Dendritic cell treated with granulocyte-macrophage colony-stimulating factor and Interleukin-4, amounts not matched to agents 40 ng/mL and 50 ng/mL, for 4 days (primary cell): ENCODE data around the gene ZNF740.

ENCODE experiments used
- H3K27ac Mint-ChIP-seq: one replicate; pipeline ENCODE4 v1.8.0; 2022; ENCODE audit warnings: mild to moderate bottlenecking, mixed read lengths
- H3K27me3 Mint-ChIP-seq: one replicate; pipeline ENCODE4 v1.8.0; 2022; ENCODE audit warnings: mild to moderate bottlenecking, mixed read lengths
- H3K36me3 Mint-ChIP-seq: one replicate; pipeline ENCODE4 v1.8.0; 2022; ENCODE audit warnings: low read depth, mixed read lengths
- H3K4me1 Mint-ChIP-seq: one replicate; pipeline ENCODE4 v1.8.0; 2022; ENCODE audit warnings: low read depth, mixed read lengths
- H3K4me3 Mint-ChIP-seq: one replicate; pipeline ENCODE4 v1.8.0; 2022; ENCODE audit warnings: mild to moderate bottlenecking, moderate library complexity, mixed read lengths
- H3K9me3 Mint-ChIP-seq: one replicate; pipeline ENCODE4 v1.8.0; 2022; ENCODE audit warnings: mixed read lengths
- intact Hi-C: fragments of 100-400 bp; cut with micrococcal nuclease; formaldehyde crosslinking; loops from one replicate; pipeline ENCODE4 v1.15.0; 2022

ZNF740 gene

DNA sequence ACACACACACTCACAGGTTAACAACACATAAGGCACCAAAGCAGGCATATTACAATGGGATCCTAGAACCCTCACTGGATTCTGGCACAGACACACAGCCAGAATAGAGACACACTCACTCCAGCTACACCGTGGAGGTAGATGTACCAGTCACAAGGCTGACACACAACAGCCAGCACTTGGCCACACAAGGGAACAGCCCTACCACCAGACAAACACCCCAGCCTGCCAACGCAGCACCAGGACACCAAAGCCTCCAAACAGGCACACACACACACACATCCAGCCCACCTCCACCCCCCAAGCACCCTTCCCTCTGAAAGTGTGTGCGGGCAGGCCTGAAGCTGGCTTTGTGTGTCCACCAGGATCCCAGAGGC is 37.4 kb downstream of the ZNF740 start:
- intact Hi-C loops: no loop called here
- H3K4me3 Mint-ChIP-seq: peak overlapping the region; percentile 69
- peaks cover 3% of the 10 kb centered on the region for H3K27me3 Mint-ChIP-seq
- peak overlapping the region; percentile 96 for H3K27ac Mint-ChIP-seq
- H3K9me3 Mint-ChIP-seq: no peaks in the 10 kb centered on the region
- peaks cover 52% of the 10 kb centered on the region for H3K36me3 Mint-ChIP-seq
- H3K4me1 Mint-ChIP-seq: peaks cover 91% of the 10 kb centered on the region

DNA sequence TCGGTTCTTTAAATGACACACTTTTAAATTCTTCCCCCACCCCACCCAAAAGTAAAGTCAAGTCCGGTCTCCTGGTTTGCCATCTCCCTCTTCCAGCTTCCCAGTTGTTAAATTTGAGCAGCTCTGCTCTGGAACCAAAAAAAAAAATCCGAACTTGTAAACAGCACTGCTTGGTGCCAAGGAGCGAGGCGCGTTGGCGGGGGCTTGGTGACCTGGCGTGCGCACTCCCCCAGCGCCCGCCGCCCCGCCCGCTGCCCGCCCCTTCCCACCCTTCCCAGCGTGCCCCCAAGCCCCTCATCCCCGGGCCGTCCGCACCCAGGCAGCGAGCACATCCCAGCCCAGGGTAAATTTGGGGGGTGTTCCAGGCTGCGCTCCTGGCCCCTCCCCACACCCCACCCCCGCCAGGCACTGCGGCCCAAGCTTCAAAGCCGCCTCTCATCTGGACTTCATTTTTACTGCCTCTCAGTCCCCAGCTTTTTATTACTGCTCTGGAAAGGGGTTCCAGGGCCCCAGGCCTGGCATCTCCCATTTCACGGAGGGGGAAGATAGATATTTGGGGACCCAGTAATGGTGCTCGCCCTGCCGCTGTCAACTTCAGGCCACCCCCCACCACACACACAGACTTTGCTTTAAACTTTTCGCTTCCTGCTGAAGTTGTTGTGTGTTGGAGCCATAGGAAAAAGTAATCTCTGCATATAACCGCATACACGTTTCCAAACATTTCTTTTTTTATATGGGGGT is 38.2 kb downstream of the ZNF740 start:
- Mint-ChIP-seq H3K9me3 (no peaks in the 10 kb centered on the region), H3K4me1 (peaks cover 91% of the 10 kb centered on the region), H3K27ac (peak overlapping the region; percentile 96), H3K4me3 (peak overlapping the region; percentile 87), H3K27me3 (peaks cover 6% of the 10 kb centered on the region), H3K36me3 (peaks cover 44% of the 10 kb centered on the region)
- intact Hi-C loops: no loop called here

DNA sequence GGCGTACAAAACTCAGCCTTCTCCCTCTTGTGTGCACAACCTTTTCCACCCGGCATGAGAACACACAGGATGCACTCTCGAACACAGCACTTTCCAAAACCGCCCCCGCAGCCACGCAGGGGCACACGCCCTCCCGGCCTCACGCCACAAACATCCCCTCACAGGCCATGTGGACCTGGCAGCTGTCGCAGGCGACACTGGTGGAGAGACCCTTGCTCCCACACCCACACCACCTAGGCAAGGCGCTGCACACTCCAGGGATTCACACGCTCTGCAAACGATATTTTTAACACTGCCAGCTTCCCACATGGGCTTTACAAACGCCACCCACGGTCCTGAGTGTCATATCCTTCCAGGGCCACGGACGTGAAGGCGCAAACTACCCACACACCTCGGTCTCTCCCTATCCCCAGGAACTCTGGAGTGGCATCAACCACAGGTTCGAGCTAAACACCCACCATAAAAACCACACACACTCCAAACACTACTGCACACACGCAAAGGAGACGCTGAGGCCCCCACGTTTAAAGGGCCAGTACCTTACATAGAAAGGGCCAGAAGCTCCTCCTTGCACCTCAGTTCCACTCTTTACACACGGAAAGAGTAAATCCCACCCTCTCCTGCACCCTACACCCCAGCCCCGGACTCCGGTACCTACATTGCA is 38.9 kb downstream of the ZNF740 start:
- H3K4me3 Mint-ChIP-seq: peak overlapping the region; percentile 87
- intact Hi-C loops: no loop called here
- peaks cover 8% of the 10 kb centered on the region for H3K27me3 Mint-ChIP-seq
- peaks cover 91% of the 10 kb centered on the region for H3K4me1 Mint-ChIP-seq
- H3K36me3 Mint-ChIP-seq: peaks cover 37% of the 10 kb centered on the region
- H3K27ac Mint-ChIP-seq: peak overlapping the region; percentile 96
- no peaks in the 10 kb centered on the region for H3K9me3 Mint-ChIP-seq

DNA sequence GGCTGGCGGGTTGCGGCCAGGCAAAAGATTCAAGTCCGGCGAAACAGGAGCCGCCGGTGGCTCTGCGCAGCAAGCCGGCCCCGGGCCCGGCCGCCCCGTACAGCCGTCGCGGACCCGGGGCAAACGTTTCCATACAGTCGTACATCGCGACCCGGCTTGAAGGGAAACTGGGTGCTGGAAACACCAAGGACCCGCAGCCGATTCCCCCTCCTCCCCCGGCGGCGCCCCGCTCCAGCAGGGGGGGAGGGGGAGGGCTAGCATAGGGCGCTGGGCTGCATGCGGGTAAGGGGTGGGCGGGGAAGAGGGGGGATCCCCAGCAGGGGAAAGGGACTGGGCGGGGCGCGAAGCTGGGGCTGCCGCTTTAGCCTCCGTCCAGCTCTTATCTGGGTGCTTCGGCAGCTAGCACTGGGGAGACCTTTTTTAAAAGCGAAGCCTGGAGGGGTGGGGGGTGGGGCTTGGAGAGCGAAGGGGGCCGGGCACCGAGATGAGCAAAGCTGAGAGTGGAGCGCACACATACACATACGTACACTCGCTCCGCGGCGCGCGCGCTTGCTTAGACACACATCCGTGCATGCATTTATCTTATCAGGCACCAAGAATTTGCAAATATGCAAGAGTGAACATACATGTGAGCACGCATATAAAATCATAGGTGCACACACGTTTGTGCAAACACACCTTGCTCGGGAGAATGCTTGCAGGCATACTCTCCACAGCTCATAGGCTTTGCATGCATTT is 39.6 kb downstream of the ZNF740 start:
- Mint-ChIP-seq H3K9me3 (no peaks in the 10 kb centered on the region), H3K27ac (peak overlapping the region; percentile 96), H3K27me3 (peaks cover 11% of the 10 kb centered on the region), H3K4me1 (peaks cover 91% of the 10 kb centered on the region), H3K36me3 (peaks cover 30% of the 10 kb centered on the region), H3K4me3 (peak overlapping the region; percentile 87)
- intact Hi-C loops: loop anchor here (2.0 kb wide), 3 partner anchors 33 to 79 kb away; partner anchors contain the start of genes ESPL1 and MYG1

DNA sequence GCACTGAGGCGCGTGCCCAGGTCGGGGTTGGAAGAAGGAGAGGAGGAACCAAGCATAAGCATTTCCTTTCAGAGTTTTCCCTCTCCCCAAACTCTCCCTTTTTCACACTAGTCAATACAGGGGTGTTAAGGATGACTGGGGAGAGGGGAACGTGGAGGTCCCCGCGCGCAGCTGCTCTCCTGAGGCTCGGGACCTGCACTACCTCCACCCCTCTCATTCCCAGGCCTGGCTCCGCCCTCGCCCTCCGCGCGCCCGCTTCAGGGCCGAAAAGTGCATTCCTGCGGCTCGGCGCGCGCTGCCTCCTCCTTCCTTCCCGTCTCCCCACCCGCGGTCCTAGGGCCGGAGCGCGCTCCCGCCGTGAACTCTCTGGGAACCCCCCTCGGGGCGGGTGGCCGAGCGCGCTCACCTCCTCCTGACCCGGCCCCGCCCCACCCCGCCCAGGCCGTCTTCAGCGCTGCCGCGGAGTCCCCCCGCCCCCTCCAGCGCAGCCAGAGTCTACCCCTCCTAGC is 40.2 kb downstream of the ZNF740 start:
- H3K27ac Mint-ChIP-seq: peak overlapping the region; percentile 96
- H3K36me3 Mint-ChIP-seq: peaks cover 24% of the 10 kb centered on the region
- peaks cover 17% of the 10 kb centered on the region for H3K27me3 Mint-ChIP-seq
- H3K9me3 Mint-ChIP-seq: no peaks in the 10 kb centered on the region
- H3K4me3 Mint-ChIP-seq: peak overlapping the region; percentile 87
- H3K4me1 Mint-ChIP-seq: peaks cover 91% of the 10 kb centered on the region
- intact Hi-C loops: loop anchor here (2.0 kb wide), 3 partner anchors 32 to 78 kb away; partner anchors contain the start of genes ESPL1 and MYG1

DNA sequence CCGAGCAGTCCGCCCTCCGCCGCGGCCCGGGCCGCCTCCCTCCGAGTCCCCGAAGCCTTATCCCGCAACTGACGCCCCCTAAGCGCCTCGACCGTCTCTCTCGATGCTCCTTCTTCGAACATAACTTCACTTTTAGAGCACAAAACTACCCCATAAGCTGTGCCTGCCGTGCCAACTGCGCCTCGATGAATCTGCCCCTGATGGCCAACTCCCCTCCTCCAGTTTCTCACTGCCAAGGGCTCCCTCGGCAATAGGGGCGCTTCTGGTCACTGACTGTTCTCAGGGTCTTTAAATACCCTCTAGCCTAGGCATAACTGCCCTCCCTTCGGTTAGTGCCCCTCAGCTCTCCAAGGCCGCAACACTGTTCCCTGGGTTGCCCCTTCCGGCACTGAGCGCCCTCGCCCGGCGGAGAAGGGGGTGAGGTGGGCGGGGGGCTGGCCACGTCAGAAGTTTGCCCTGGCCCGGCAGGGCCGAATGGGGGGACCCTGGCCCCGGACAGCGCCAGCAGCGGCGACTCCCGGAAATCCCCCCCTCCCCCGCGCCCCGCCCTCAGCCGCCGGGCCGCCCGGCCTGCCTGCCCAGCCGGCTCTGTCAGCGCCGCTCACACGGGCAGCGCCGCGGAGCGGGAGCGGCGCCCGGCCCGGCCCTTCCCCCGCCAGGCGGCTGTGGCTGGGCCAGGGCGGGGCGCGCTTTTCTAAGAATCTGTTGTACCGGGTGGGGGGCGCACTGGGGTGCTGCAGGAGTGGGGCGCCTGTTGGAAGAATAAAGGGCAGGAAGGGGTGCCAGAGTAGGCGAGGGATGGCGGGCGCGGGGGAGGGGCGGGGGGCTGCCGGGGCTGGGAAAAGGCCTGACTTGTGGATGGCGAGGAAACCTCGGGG is 40.9 kb downstream of the ZNF740 start:
- intact Hi-C loops: loop anchor here (2.0 kb wide), 3 partner anchors 31 to 77 kb away; partner anchors contain the start of genes ESPL1 and MYG1
- Mint-ChIP-seq H3K27me3 (peaks cover 19% of the 10 kb centered on the region), H3K36me3 (peaks cover 18% of the 10 kb centered on the region), H3K9me3 (no peaks in the 10 kb centered on the region), H3K27ac (peak overlapping the region; percentile 96), H3K4me1 (peaks cover 88% of the 10 kb centered on the region), H3K4me3 (peak overlapping the region; percentile 87)

DNA sequence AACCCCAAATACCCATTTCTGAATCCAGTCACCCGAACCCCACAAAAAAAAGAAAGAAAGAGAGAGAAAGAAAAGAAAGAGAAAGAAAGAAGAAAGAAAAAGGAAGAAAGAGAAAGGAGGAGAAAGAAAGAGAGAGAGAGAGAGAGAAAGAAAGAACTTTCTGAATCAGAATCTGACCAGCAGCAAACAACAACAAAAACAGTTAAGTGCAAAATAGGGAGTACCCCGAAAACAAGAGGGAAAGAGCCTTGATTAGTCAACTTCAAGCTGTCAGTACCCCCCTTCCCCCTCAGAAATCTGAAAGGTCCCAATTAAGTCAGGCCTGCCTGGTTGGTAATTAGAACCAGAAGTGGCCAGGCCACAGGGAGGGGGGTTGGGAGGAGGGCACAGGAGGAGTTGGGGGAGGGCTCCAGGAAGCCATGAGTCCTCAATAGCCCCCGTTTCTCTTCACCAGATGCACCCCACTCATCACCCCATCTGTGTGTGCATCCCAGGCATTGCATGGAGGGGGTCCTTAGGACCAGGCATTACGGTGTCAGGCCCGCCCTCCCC is 41.7 kb downstream of the ZNF740 start:
- Mint-ChIP-seq H3K36me3 (peaks cover 10% of the 10 kb centered on the region), H3K9me3 (no peaks in the 10 kb centered on the region), H3K4me1 (peaks cover 85% of the 10 kb centered on the region), H3K27me3 (peaks cover 24% of the 10 kb centered on the region), H3K27ac (peak overlapping the region; percentile 96), H3K4me3 (peak overlapping the region; percentile 54)
- intact Hi-C loops: no loop called here

DNA sequence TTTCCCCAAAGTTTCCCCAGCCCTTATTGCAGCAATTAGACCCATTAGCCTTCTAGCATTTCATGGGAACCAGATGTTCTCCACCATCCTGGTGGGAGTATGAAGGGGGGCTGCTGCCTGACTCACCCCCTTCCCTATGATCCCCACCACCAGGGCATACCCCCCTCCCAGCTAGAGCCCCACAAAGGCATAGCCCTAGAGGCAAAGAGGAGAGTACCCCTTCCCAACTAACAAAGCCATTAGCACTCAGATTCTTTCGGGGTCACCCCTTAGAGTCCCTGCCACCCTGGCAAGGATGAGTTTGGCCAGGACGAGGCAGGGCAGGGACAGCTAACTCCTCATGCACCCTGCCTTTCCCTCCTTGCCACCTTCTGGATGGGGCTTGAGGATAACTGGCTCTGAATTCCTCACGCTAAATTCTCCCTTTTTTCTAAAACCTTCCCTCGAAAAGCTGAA is 42.3 kb downstream of the ZNF740 start:
- H3K4me1 Mint-ChIP-seq: peaks cover 85% of the 10 kb centered on the region
- no peak overlapping the region for H3K4me3 Mint-ChIP-seq
- no peaks in the 10 kb centered on the region for H3K9me3 Mint-ChIP-seq
- peaks cover 24% of the 10 kb centered on the region for H3K27me3 Mint-ChIP-seq
- H3K27ac Mint-ChIP-seq: peak overlapping the region; percentile 36
- H3K36me3 Mint-ChIP-seq: peaks cover 8% of the 10 kb centered on the region
- intact Hi-C loops: no loop called here

DNA sequence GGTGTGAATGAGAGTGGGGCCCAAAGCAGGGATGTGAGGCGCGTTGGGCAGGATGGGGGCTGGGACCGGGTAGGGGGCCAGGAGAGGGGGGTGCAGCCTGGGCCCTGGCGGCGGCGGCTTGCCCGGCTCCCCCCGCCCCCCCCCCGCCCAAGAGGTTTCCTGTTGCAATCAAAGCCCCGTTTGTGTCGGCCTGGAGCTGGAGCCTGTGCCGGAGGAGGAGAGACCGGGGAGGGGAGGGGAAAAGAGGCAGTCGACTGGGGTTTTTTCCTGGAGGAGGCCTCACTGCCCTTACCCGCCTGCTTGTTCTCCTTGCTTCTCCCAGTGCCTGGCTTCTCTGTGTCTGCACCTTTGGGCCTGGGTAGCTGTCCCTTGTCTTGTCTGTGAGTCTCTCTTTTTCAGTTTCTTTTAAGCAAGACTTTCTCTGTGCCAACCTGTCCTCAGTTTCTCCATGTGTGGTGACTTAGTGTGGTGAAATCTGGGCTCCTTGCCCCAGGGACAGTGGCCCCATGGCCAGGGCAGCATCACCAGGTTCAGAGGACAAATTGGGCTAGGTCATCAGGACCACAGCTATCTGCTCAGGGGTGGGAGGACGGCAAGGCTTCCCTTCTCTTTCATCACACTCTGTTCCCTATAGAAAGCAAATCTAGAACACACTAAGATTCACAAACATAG is 43.0 kb downstream of the ZNF740 start:
- Mint-ChIP-seq H3K4me3 (no peak overlapping the region), H3K36me3 (peaks cover 8% of the 10 kb centered on the region), H3K4me1 (peaks cover 85% of the 10 kb centered on the region), H3K27ac (peak overlapping the region; percentile 36), H3K9me3 (no peaks in the 10 kb centered on the region), H3K27me3 (peaks cover 24% of the 10 kb centered on the region)
- intact Hi-C loops: no loop called here

DNA sequence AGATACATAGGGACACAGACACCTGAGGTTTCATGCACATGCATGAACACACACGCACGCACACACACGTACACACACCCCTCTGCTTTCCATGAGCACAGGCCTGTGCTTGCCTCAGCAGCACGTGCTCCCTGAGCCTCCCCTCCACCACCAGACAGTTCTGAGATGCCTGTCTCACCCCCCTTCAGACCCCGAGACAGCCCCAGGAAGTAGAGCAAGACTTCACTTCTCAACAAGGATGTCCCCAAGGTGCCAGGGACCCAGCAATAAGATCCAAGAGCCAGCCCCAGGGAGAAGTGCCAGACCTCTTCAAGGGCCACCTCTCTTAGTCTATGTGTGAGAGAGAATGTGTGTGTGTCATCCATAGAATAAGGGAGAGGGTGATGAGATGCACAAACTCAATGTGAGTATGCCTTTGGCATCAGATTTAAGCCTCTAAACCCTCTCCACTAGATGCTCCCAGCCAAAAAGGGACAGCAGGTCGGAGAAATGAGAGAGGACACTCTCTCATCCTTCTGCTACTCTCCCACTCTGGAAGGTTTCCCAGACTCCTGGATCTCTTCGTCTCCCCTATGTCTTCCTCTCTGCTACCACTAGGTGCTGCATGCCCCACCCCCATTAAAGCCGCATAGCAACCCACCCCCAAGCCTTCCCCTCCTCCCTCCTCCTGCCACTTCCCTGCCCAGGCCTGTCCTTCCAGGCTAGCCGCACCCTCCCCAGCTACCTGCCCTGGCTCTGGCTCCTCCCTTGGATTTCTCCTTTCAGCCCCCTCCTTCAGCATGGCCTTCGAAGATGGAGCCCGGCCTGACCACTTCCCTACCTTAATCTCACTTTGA is 43.8 kb downstream of the ZNF740 start:
- no peaks in the 10 kb centered on the region for H3K9me3 Mint-ChIP-seq
- H3K27ac Mint-ChIP-seq: peak overlapping the region; percentile 36
- peak overlapping the region; percentile 7 for H3K4me3 Mint-ChIP-seq
- peaks cover 24% of the 10 kb centered on the region for H3K27me3 Mint-ChIP-seq
- H3K36me3 Mint-ChIP-seq: peaks cover 5% of the 10 kb centered on the region
- intact Hi-C loops: no loop called here
- H3K4me1 Mint-ChIP-seq: peaks cover 84% of the 10 kb centered on the region

DNA sequence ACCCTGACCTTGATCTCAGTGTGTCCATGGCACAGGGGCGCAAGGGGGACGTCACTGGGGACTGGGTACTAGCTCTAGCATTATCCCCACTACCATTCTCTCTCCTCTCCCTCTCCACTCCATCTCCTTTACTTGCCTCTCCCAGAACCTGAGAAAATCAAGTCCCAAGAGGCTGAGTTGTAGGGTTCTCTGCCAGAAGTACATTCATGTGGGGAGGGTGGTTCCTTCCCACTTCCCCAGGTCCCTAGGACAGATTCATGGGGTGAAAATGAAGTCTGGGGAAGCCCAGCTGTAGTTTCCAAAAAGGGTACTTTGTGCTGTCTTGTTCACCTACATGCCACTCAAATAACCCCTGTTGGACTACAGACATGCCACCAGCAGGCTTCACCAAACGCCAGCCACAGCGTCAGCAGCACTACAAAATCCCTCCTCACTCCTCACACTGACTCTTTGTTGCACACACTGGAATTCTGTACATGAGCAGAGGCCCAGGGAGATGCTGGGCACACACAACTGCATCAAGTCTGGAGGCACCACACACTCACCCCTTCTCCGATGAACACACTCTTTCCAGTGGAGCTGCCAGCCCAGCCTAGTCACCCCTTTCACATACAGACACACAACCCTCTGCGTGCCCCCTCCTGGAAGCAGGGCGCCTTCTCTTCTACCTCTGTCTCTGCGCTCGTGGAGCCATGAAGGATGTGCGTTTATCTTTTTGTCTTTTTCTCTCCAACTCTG is 44.5 kb downstream of the ZNF740 start:
- Mint-ChIP-seq H3K27me3 (peaks cover 32% of the 10 kb centered on the region), H3K27ac (peak overlapping the region; percentile 36), H3K4me3 (peak overlapping the region; percentile 7), H3K4me1 (peaks cover 86% of the 10 kb centered on the region), H3K36me3 (no peaks in the 10 kb centered on the region), H3K9me3 (no peaks in the 10 kb centered on the region)
- intact Hi-C loops: no loop called here
